Neural progenitor cell (in vitro differentiated cells): ENCODE data around the gene WDHD1.

Source experiments
- EZH2phosphoT487 ChIP-seq: fragments of 200-600 bp; sonication (generic); IDR thresholded peaks from 2 replicates; pipeline ENCODE4 v1.6.1; 2017; ENCODE audit warnings: antibody characterized with exemption
- TF ChIP-seq, protein P1 (sequence below): fragments of 200-600 bp; sonication (generic); IDR thresholded peaks from 2 replicates; pipeline ENCODE4 v1.5.1; 2017; ENCODE audit warnings: antibody characterized with exemption, mild to moderate bottlenecking

DNA sequence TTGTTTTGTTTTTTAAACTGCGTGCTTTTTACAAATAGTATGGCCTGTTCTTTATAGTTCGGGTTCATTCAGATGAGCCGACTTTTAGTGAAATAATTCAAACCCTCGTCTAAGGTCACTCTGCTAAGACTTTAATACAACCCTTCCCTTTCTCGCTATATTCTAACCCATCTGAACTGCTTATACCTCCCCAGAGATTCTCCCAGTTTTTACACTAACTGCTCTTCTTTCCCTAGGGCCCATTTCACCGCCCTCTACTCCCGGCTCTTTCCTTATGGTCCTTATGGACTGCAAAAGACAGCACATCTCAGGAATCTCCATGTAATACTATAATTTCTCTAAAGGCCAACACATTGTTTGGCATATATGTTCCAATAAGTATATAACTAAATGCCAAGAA, 26.6 kb upstream of the WDHD1 start:
- TF ChIP-seq EZH2phosphoT487: no peak
- TF ChIP-seq, protein P1, sequence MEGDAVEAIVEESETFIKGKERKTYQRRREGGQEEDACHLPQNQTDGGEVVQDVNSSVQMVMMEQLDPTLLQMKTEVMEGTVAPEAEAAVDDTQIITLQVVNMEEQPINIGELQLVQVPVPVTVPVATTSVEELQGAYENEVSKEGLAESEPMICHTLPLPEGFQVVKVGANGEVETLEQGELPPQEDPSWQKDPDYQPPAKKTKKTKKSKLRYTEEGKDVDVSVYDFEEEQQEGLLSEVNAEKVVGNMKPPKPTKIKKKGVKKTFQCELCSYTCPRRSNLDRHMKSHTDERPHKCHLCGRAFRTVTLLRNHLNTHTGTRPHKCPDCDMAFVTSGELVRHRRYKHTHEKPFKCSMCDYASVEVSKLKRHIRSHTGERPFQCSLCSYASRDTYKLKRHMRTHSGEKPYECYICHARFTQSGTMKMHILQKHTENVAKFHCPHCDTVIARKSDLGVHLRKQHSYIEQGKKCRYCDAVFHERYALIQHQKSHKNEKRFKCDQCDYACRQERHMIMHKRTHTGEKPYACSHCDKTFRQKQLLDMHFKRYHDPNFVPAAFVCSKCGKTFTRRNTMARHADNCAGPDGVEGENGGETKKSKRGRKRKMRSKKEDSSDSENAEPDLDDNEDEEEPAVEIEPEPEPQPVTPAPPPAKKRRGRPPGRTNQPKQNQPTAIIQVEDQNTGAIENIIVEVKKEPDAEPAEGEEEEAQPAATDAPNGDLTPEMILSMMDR: no peak
